ENCODE measurements around the gene ZNF679. TPM values are rescaled to one million over a fixed set of nuclear protein-coding genes. Genes with fewer than 3 reads are reported as not detected.
"Not testable (repeated sequence)": the region's sequence is repeated elsewhere in the genome, so short reads cannot be mapped to it uniquely, and the experiment has no call there.

Gene ZNF679
- total RNA-seq, result not detected in 2 replicates

DNA sequence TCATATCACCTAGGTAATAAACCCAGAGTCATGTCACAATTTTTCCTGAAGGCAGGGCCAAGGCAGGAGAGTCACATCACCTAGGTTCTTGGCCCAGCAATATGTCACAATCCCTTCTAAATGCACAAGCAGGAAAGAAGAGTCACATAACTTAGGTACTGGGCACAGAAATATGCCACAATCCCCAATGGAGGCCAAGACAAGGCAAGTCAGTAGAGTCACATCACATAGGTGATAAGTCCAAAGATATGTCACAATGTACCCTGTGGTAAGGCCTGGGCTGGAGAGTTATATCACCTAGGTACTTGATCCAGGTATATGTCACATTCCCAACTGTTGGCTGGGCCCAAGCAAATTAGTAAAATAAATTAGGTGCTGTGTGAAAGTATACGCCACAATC lies at the start of gene ZNF679:
ZNF679 (plus strand) TSS at position 301 of the 400 bp plus-strand sequence. CDS start 20,644 bp downstream, outside the sequence.
- not testable (repeated sequence) for DNase-seq (ENCODE audit: low read depth in 2 of 2)

- peak in 1 of 2 donors; percentile 6 for DNase-seq (ENCODE audit: low read depth in 2 of 2)
These were observed 47.3 kb upstream of the ZNF679 start for GRCh38 chr7:64180989-64181388.

GRCh38 chr7:64181586-64181985 lies 46.7 kb upstream of the ZNF679 start:
- no peak for DNase-seq (ENCODE audit: low read depth in 2 of 2)

DNA sequence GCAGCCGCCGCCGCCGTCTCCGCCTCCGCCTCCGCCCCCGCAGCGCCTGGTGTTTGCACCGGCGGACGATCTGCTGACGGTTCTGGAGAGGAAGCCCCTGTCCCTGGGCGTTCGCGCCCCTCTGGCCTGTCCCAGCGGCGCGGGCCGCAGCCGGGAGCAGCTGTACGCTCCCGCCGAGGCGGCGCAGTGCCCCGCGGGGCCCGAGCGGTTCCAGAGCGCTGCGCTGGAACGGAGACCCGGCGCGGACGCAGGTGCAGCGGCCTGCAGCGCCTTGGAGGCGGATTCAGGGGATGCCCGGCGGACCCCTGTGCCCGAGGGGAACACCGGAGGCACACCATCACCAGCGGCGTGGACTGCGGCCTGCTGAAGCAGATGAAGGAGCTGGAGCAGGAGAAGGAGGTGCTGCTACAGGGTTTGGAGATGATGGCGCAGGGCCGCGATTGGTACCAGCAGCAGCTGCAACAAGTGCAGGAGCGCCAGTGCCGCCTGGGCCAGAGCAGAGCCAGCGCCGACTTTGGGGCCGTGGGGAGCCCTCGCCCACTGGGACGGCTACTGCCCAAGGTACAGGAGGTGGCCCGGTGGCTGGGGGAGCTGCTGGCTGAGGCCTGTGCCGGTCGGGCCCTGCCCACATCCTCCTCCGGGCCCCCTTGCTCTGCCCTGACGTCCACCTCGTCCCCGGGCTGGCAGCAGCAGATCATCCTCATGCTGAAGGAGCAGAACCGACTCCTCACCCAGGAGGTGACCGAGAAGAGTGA lies 46.1 kb upstream of the ZNF679 start:
- no peak for DNase-seq (ENCODE audit: low read depth in 2 of 2)

DNA sequence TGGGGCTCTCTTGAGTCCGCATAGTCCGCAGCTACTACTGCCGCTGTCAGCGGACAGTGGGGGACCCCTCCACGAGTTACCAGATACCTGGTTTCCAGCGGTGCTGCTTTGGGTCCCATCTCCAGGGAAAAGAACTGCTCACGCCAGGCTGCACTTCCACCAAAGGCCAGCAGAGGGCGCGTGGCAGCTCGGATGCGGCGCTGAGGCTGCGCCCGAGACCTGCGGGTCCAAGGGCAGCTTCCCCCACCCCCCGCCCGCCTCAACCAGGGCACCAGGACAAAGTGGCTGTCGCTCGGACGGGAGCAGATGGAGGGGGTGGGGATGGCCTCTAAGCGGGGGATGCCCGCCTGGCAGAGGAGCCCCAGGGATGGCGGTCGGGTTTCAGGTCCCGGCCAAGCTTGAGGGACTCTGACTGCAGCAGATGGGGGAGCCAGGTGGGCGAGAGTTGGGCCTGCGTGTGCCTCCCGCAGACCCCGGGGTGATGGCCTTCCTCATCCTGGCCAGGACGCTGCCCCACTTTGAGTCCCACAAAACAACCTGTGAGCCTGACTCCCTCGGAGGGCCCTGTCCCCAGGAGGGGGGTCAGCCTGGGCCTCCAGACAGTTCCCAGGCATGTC lies 45.0 kb upstream of the ZNF679 start:
- no peak for DNase-seq (ENCODE audit: low read depth in 2 of 2)

DNA sequence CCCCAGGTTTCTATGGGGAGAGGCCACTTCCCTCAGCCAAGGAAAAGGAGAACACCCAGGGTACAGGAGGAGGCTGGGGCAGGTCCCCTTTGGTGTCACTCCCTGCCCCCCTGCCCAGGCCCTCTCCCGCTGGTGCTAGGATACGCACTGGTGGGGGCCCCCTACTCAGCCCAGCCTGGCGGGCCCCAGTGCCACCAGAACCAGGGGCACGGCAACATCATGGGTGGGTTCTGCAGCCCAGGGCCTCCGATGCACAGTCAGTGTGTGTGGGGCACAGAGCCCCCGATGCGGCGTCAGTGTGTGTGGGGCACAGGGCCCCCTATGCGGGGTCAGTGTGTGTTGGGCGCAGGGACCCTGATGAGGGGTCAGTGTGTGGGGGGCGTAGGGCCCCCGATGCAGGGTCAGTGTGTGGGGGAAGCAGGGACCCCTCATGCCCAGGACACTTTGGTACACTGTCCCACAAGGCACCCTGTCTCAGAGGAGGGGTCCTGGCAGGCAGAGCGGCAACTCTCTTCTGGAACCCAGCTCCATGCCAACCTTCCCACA lies 44.4 kb upstream of the ZNF679 start:
- DNase-seq (ENCODE audit: low read depth in 2 of 2), result no peak

DNA sequence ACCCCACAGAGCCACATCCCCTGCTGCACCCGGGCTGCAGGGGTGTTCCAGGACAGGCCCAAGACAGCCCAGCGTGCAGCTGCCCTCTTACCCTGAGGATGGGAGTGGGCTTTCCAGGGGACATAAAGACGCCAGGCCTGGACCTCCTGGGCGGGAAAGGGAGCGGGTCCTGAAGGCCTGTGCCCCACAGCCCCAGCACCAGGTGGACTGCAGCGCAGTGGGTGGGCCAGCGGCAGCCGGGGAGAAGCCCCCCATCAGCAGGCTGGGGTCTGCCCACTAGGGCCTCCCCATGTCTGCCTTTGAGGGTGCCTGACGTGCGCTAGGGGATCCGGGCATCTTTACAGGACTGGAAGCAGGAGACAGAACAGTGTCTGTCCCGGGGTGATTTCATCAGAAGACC lies 43.9 kb upstream of the ZNF679 start:
- DNase-seq (ENCODE audit: low read depth in 2 of 2), result no peak

DNA sequence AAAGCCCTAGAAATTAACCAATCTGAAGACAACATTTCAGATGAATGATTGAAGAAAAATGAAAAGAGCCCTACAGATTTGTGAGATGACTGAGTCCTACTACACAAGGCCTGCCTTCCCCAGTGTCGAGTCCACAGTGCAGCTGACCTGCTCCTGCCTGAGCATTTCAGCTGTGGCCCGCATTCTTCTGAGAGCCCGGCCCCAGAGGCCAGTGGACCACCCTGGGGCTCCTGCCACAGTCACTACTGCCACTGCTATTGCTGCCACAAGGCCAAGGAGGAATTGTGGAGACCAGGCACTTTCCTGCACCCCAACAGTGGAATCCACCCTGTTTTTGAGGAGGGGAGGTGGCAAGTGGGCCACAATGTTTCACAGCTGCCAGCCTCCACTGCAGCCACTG lies 40.9 kb upstream of the ZNF679 start:
- no peak for DNase-seq (ENCODE audit: low read depth in 2 of 2)

DNA sequence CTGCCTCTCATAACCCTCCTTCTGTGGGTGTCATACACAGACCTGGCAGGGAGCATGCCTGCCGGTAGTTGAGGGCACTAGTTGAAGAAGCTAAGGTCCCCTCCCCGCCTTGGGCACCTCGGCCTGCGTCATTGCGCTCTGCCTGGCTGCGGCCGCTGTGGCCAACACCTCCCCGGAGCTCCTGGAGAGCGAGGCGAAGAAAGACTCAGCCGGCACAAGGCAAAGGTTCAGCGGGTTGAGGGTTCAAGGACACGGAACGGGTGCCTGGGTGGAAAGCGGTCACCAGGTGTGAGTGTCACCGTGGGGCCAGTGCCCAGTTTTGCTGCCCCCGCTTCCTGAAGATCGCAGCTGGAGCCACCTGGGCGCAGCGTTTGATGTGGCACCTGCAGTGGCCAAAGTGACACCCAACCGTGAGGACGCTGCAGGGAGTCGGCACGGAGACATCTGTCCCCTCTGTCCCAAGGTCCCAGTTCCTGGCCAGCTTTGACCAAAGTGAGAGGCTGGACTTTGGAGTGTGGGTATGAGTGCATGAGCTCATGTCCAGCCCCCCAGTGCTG lies 36.0 kb upstream of the ZNF679 start:
- DNase-seq (ENCODE audit: low read depth in 2 of 2), result no peak

GRCh38 chr7:64192775-64193174 lies 35.5 kb upstream of the ZNF679 start:
- DNase-seq (ENCODE audit: low read depth in 2 of 2), result no peak

DNA sequence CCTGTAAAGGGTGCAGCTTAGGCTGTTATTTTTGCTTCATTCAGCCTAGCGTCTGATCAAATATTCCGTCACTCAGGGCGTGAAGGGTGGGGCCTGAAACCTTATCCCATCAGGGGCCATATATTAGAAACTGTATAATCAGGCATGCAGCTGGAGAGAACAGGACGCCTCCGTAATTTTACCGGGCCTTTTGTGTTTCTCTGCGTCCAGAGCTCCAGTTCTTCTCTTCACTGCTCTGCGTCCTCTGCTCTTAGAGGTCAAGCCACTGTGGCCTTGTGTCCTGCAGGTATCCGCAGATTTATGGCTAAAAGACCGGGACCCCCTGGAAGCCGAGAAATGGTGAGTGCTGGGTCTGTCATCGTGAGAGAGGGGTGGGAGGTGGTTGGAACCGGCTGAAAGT lies 21.4 kb upstream of the ZNF679 start, which contains the start of gene ZNF735:
ZNF735 (plus strand) TSS at position 301 of the 400 bp plus-strand sequence; CDS start at position 301, 0 bp downstream.
- no peak for DNase-seq (ENCODE audit: low read depth in 2 of 2)

GRCh38 chr7:64219710-64220298 lies 8.5 kb upstream of the ZNF679 start:
- not testable (repeated sequence) for DNase-seq (ENCODE audit: low read depth in 2 of 2)

- no peak for DNase-seq (ENCODE audit: low read depth in 2 of 2)
These were observed 4.9 kb upstream of the ZNF679 start for GRCh38 chr7:64223366-64223765.

- no peak for DNase-seq (ENCODE audit: low read depth in 2 of 2)
These were observed 38.2 kb downstream of the ZNF679 start for GRCh38 chr7:64266341-64266919.

GRCh38 chr7:64277630-64278029 lies 49.4 kb downstream of the ZNF679 start:
- DNase-seq (ENCODE audit: low read depth in 2 of 2), result no peak

GRCh38 chr7:64294701-64295420 lies 66.6 kb downstream of the ZNF679 start:
- DNase-seq (ENCODE audit: low read depth in 2 of 2), result no peak

- not testable (repeated sequence) for DNase-seq (ENCODE audit: low read depth in 2 of 2)
These were observed 69.1 kb downstream of the ZNF679 start for GRCh38 chr7:64297418-64297817.

GRCh38 chr7:64300641-64301405 lies 72.5 kb downstream of the ZNF679 start:
- no peak for DNase-seq (ENCODE audit: low read depth in 2 of 2)

DNA sequence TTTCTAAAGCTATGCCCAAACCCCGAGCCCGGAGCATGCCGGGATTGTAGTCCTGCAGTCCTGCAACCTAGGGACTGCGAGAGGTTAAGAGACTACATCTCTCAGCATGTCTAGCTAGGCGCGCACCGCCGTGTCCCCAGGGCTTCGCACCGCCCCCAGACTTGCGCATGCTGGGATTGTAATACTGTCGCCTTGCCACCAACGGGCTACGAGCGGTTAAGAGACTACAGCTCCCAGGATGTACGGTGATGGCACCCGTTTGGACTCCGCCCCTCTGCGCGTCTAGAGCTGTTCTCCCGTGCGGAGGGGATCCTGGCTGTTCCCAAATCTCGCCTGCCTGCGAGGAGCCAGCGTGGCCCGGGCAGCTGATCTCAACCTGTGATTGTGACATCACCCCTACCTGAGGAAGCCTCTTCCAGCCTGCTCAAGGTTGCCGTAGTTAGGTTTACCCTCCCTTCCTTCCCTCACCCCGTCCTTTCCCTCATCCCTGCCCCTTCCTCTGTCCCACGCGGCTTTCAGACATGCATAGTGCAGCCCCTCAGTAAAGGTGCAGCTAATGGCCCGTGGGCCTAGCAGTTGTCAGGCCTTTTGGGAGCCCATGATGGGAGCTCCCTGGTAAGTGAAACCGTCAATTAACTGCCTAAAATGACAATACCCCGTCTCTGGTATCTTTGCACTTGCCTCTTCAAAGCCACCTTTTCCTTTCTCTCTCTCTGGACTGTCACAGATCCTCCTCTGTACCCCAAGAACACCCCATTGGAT lies 79.2 kb downstream of the ZNF679 start:
- peak; percentile 54 to 55 for DNase-seq (ENCODE audit: low read depth in 2 of 2)

DNA sequence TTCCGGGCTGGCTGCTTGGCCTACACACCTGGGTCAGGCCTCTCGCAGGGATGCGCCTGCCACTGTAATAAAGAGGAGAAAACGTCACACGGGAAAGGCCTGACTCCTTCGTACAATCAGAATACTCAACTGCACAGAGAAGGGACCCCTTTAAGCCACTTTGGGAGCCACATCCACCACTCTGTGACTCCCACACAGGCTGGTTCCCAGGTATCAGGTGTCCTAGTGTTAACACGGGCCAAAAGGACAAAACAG lies 79.7 kb downstream of the ZNF679 start:
- no peak for DNase-seq (ENCODE audit: low read depth in 2 of 2)
